Common myeloid progenitor, CD34-positive (primary cell): ENCODE data around the gene CAPZB.

Source experiments
- CTCF ChIA-PET: fragments of 350-600 bp; sonication (Branson Sonifier 250); formaldehyde crosslinking; loops from one replicate; lab custom pipeline; 2021; ENCODE audit warnings: antibody characterized with exemption; lab: Charles Lee
- POLR2A ChIA-PET: fragments of 350-600 bp; sonication (Branson Sonifier 250); formaldehyde crosslinking; loops from one replicate; lab custom pipeline; 2021; ENCODE audit warnings: antibody characterized with exemption; lab: Charles Lee
- DNase-seq, 3 donors: peaks; one replicate each; pipeline versions ENCODE4 v3.0.0 to v3.0.0-alpha.2; 2013
- H3K27ac ChIP-seq, 2 experiments: 1 replicate in 1 of 2; 2 replicates in 1 of 2; pipeline ENCODE4 v1.7.0; 2013; ENCODE audit warnings: inconsistent platforms in 2 of 2, low read length in 2 of 2, mild to moderate bottlenecking in 2 of 2, low read depth in 1 of 2, moderate library complexity in 1 of 2; ENCODE audit not compliant: severe bottlenecking in 2 of 2, insufficient read depth in 1 of 2, poor library complexity in 1 of 2
- H3K27me3 ChIP-seq, 5 experiments: replicated peaks in 2 of 5; 1 replicate in 3 of 5; 2 replicates in 2 of 5; pipeline versions ENCODE4 v1.6.1 to v1.7.0; 2013; ENCODE audit warnings: low read length in 4 of 5, mild to moderate bottlenecking in 2 of 5, moderate library complexity in 2 of 5, inconsistent platforms in 1 of 5; ENCODE audit not compliant: insufficient read depth in 5 of 5, control insufficient read depth in 4 of 5
- H3K36me3 ChIP-seq, 4 experiments: 1 replicate in 2 of 4; 2 replicates in 2 of 4; pipeline versions ENCODE4 v1.6.1 to v1.7.0; 2013; ENCODE audit warnings: low read length in 3 of 4, control low read depth in 1 of 4, mild to moderate bottlenecking in 1 of 4; ENCODE audit not compliant: control insufficient read depth in 4 of 4, insufficient read depth in 4 of 4
- H3K4me1 ChIP-seq, 4 experiments: 1 replicate in 3 of 4; 2 replicates in 1 of 4; pipeline versions ENCODE4 v1.6.1 to v1.7.1; 2013; ENCODE audit warnings: low read length in 3 of 4, mild to moderate bottlenecking in 3 of 4, control low read depth in 1 of 4, inconsistent platforms in 1 of 4, moderate library complexity in 1 of 4; ENCODE audit not compliant: control insufficient read depth in 4 of 4, insufficient read depth in 4 of 4; ENCODE audit errors: control extremely low read depth in 1 of 4
- H3K4me3 ChIP-seq, 7 experiments: 1 replicate in 4 of 7; 2 replicates in 3 of 7; pipeline versions ENCODE4 v1.5.1 to v1.7.0; 2013; ENCODE audit warnings: mild to moderate bottlenecking in 7 of 7, low read length in 6 of 7, moderate library complexity in 6 of 7, inconsistent platforms in 2 of 7, low read depth in 2 of 7, control low read depth in 1 of 7; ENCODE audit not compliant: insufficient read depth in 4 of 7, control insufficient read depth in 1 of 7; ENCODE audit errors: extremely low read depth in 1 of 7
- H3K9me3 ChIP-seq, 5 experiments: 1 replicate in 4 of 5; 2 replicates in 1 of 5; pipeline versions ENCODE4 v1.6.1 to v1.7.1; 2013; ENCODE audit warnings: low read length in 4 of 5, mild to moderate bottlenecking in 2 of 5, inconsistent platforms in 1 of 5, low read depth in 1 of 5, moderate library complexity in 1 of 5; ENCODE audit not compliant: control insufficient read depth in 4 of 5, insufficient read depth in 2 of 5; ENCODE audit errors: control extremely low read depth in 1 of 5
- WGBS: methylation state at CpG from one replicate; pipeline ENCODE4 v1.1.5; 2013; ENCODE audit not compliant: insufficient coverage; 5-methylcytosine and 5-hydroxymethylcytosine counted together

Gene CAPZB

GRCh38 chr1:19370453-19371170, 114.7 kb downstream of the CAPZB start:
- Histone ChIP-seq H3K27me3 (no peaks in the 10 kb centered on the region), H3K9me3 (no peaks in the 10 kb centered on the region), H3K36me3 (peaks cover 0 to 42% (median 20%) of the 10 kb centered on the region in 4 experiments), H3K4me1 (peaks cover 0 to 63% (median 26%) of the 10 kb centered on the region in 4 experiments), H3K4me3 (peak overlapping the region in 2 of 7 experiments; percentile 0 to 12), H3K27ac (no peak overlapping the region)
- ChIA-PET POLR2A (no interaction called here), CTCF (interaction anchor here (0.5 to 1.4 kb wide), 3 partner anchors 27 to 435 kb away, joined by 3 to 4 read pairs (median 4); no protein-coding TSS in a partner anchor)
- DNase-seq: peak; percentile 39 to 74 (median 69)
- WGBS: 34% methylated on average over 10 of the region's 13 CpGs

DNA sequence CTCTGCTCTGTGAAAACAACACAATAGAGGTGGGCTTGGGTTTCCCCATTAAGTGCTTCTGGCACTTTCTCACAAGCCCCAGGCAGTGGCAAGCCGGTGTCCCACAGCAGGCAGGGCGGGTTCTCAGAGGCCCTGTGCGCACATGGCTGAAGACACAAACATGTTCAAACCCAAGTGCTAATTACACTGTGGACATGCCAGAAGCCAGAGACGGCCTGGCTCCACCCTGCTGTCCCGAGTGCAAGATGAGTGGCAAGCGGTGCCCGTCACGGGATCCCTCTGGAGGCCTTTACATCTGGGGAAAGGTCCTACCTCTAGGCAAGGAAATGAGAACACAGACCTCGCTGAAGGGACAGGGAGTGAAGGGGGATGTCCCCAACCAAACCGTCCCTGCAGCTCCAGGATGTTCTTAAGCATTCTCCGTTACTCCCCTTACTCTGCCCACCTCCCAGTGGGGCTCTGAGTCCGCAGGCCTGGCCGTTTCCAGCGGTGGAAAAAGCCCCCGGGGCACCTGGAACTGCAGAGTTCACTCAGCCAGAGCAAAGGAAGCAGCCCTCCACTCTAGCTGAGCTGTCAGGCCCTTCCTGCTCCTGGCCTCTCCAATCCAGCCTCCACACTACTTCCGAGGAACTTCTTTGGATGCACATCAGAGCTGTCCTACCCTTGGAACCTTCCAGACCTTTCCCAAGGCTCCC, 115.8 kb downstream of the CAPZB start:
- H3K4me3 ChIP-seq: peak overlapping the region in 1 of 7 experiments; percentile 12
- 76% methylated on average over 14 of the region's 16 CpGs for WGBS
- ChIA-PET CTCF (interaction anchor here (1.4 to 2.3 kb wide), 2 partner anchors 16 to 26 kb away, joined by 4 to 8 read pairs; no protein-coding TSS in a partner anchor), POLR2A (no interaction called here)
- no peaks in the 10 kb centered on the region for H3K9me3 ChIP-seq
- peak overlapping the region in 1 of 2 experiments; percentile 28 for H3K27ac ChIP-seq
- H3K4me1 ChIP-seq: peaks cover 0 to 62% (median 26%) of the 10 kb centered on the region in 4 experiments
- H3K36me3 ChIP-seq: peaks cover 0 to 37% (median 14%) of the 10 kb centered on the region in 4 experiments
- H3K27me3 ChIP-seq: no peaks in the 10 kb centered on the region
- no peak for DNase-seq

GRCh38 chr1:19368964-19369363, 116.4 kb downstream of the CAPZB start:
- WGBS: 45% methylated on average over 2 of the region's 5 CpGs
- POLR2A ChIA-PET: no interaction called here
- CTCF ChIA-PET: interaction anchor here (1.3 to 2.3 kb wide), 2 partner anchors 7 to 15 kb away, joined by 3 to 8 read pairs; no protein-coding TSS in a partner anchor
- DNase-seq: no peak
- H3K4me3 ChIP-seq: no peak overlapping the region
- H3K27me3 ChIP-seq: no peaks in the 10 kb centered on the region
- no peak overlapping the region for H3K27ac ChIP-seq
- H3K9me3 ChIP-seq: no peaks in the 10 kb centered on the region
- peaks cover 0 to 56% (median 26%) of the 10 kb centered on the region in 4 experiments for H3K4me1 ChIP-seq
- peaks cover 0 to 31% (median 10%) of the 10 kb centered on the region in 4 experiments for H3K36me3 ChIP-seq

- no peaks in the 10 kb centered on the region for H3K27me3 ChIP-seq
- CTCF ChIA-PET: interaction anchor here (0.5 to 2.3 kb wide), 3 partner anchors 8 to 82 kb away, joined by 3 to 8 read pairs (median 3); no protein-coding TSS in a partner anchor
- WGBS: 92% methylated on average over 2 of the region's 5 CpGs
- DNase-seq: no peak
- no peak overlapping the region for H3K27ac ChIP-seq
- H3K36me3 ChIP-seq: peaks cover 0 to 27% (median 7%) of the 10 kb centered on the region in 4 experiments
- H3K4me3 ChIP-seq: no peak overlapping the region
- H3K9me3 ChIP-seq: no peaks in the 10 kb centered on the region
- POLR2A ChIA-PET: no interaction called here
- peaks cover 0 to 53% (median 26%) of the 10 kb centered on the region in 4 experiments for H3K4me1 ChIP-seq
Observed at GRCh38 chr1:19368050-19368449, 117.3 kb downstream of the CAPZB start.

- CTCF ChIA-PET: interaction anchor here (0.5 to 2.3 kb wide), 5 partner anchors 9 to 82 kb away, joined by 3 to 8 read pairs (median 3); no protein-coding TSS in a partner anchor
- Histone ChIP-seq H3K4me3 (no peak overlapping the region), H3K27ac (no peak overlapping the region), H3K9me3 (no peaks in the 10 kb centered on the region), H3K36me3 (peaks cover 0 to 23% (median 7%) of the 10 kb centered on the region in 4 experiments), H3K27me3 (no peaks in the 10 kb centered on the region), H3K4me1 (peaks cover 0 to 49% (median 26%) of the 10 kb centered on the region in 4 experiments)
- 95% methylated on average over 13 of the region's 13 CpGs for WGBS
- DNase-seq: no peak
- POLR2A ChIA-PET: interaction anchor here (0.6 kb wide), 1 partner anchor 41 kb away, joined by 4 read pairs; no protein-coding TSS in a partner anchor
Observed at GRCh38 chr1:19367584-19368041, 117.7 kb downstream of the CAPZB start.

GRCh38 chr1:19366599-19367536, 118.5 kb downstream of the CAPZB start:
- H3K27me3 ChIP-seq: no peaks in the 10 kb centered on the region
- ChIA-PET POLR2A (interaction anchor here (0.6 kb wide), 1 partner anchor 42 kb away, joined by 4 read pairs; no protein-coding TSS in a partner anchor), CTCF (interaction anchor here (0.9 to 2.3 kb wide), 4 partner anchors 10 to 23 kb away, joined by 3 to 8 read pairs (median 4); no protein-coding TSS in a partner anchor)
- DNase-seq: no peak
- H3K9me3 ChIP-seq: no peaks in the 10 kb centered on the region
- WGBS: 93% methylated on average over 15 of the region's 18 CpGs
- H3K27ac ChIP-seq: no peak overlapping the region
- H3K4me1 ChIP-seq: peaks cover 0 to 47% (median 24%) of the 10 kb centered on the region in 4 experiments
- no peak overlapping the region for H3K4me3 ChIP-seq
- peaks cover 0 to 21% (median 4%) of the 10 kb centered on the region in 4 experiments for H3K36me3 ChIP-seq
